Activated naive CD8-positive, alpha-beta T cell treated with anti-CD3 and anti-CD28 coated beads, Interleukin-2, amount 50 U/mL, for 16 hours (primary cell): ENCODE measurements around the gene TMEM245.

Experiments used
- DNase-seq: peaks from one replicate; pipeline ENCODE4 v3.0.0-alpha.2; 2020; ENCODE audit warnings: low read depth, low spot score

TMEM245 gene

GRCh38 chr9:109027176-109027575, 92.6 kb downstream of the TMEM245 start:
- no peak for DNase-seq

GRCh38 chr9:109026306-109026705, 93.4 kb downstream of the TMEM245 start:
- no peak for DNase-seq

- no peak for DNase-seq
These were observed 96.9 kb downstream of the TMEM245 start for GRCh38 chr9:109022873-109023272.

GRCh38 chr9:109020581-109021511, 98.9 kb downstream of the TMEM245 start:
- DNase-seq, result no peak

GRCh38 chr9:109020113-109020512, 99.6 kb downstream of the TMEM245 start:
- no peak for DNase-seq

- DNase-seq, result no peak
These were observed 100.3 kb downstream of the TMEM245 start for GRCh38 chr9:109019420-109019819.

GRCh38 chr9:109017493-109017892, 102.3 kb downstream of the TMEM245 start:
- no peak for DNase-seq

GRCh38 chr9:109017061-109017460, 102.7 kb downstream of the TMEM245 start:
- no peak for DNase-seq

- no peak for DNase-seq
These were observed 103.6 kb downstream of the TMEM245 start for GRCh38 chr9:109016132-109016531.

- no peak for DNase-seq
These were observed 105.0 kb downstream of the TMEM245 start for GRCh38 chr9:109014608-109015280.

GRCh38 chr9:109013679-109014607, 105.8 kb downstream of the TMEM245 start:
- DNase-seq, result no peak

- peak; percentile 57 for DNase-seq
These were observed 106.7 kb downstream of the TMEM245 start, which contains the start of gene CTNNAL1 for GRCh38 chr9:109012876-109013678. Gene CTNNAL1, minus strand, starts transcription at chr9:109013499. Its CDS starts 57 bp downstream, at chr9:109013442.

GRCh38 chr9:109012009-109012875, 107.5 kb downstream of the TMEM245 start:
- no peak for DNase-seq

- no peak for DNase-seq
These were observed 108.5 kb downstream of the TMEM245 start for GRCh38 chr9:109011231-109011671.

GRCh38 chr9:109010746-109011145, 109.0 kb downstream of the TMEM245 start:
- peak; percentile 39 for DNase-seq

GRCh38 chr9:109005678-109006077, 114.1 kb downstream of the TMEM245 start:
- DNase-seq, result no peak

- DNase-seq, result no peak
These were observed 116.6 kb downstream of the TMEM245 start for GRCh38 chr9:109003116-109003515.

GRCh38 chr9:109002141-109002540, 117.6 kb downstream of the TMEM245 start:
- DNase-seq, result no peak

GRCh38 chr9:109001275-109001676, 118.5 kb downstream of the TMEM245 start:
- no peak for DNase-seq

GRCh38 chr9:108997112-108997511, 122.6 kb downstream of the TMEM245 start:
- no peak for DNase-seq
